ENCODE measurements around the gene ANKRD49. TPM values are rescaled to one million over a fixed set of nuclear protein-coding genes. Genes with fewer than 3 reads are reported as not detected.

ANKRD49 gene
- total and polyA plus RNA-seq, 2 of the 4 experiments (the other 2 are of a cell fraction), result 7.2 to 10.4 TPM

- no TSS peak for BruUV-seq (replicated peaks)
- Histone ChIP-seq H4K5ac (ENCODE audit: low read depth, low read length) (peak within 1 kb of the TSS; percentile 96), H3K9me3 (ENCODE audit: control insufficient read depth, insufficient read depth, low read length) (no peaks in the 10 kb centered on the region), H2BK120ac (ENCODE audit: low read depth, low read length) (peak within 1 kb of the TSS; percentile 87), H3K4me2 (ENCODE audit: low read depth, low read length) (peak within 1 kb of the TSS; percentile 90), H3K23ac (ENCODE audit: low read depth, low read length) (peak within 1 kb of the TSS; percentile 41), H2BK5ac (ENCODE audit: low read depth, low read length, poor library complexity, severe bottlenecking) (peak within 1 kb of the TSS; percentile 91), H3K9ac (ENCODE audit: low read depth, low read length) (peak within 1 kb of the TSS; percentile 97), H3K79me1 (ENCODE audit: low read depth in 1 of 2, low read length in 2 of 2) (peaks cover 12 to 28% of the 10 kb centered on the region in 2 experiments), H3K4ac (ENCODE audit: low read depth, low read length) (peak within 1 kb of the TSS; percentile 95), H2BK20ac (ENCODE audit: low read depth, low read length) (peak within 1 kb of the TSS; percentile 32; the same call in 1 of the 2 replicates), H4K20me1 (ENCODE audit: insufficient read depth, low read length) (peaks cover 10% of the 10 kb centered on the region; the same call in 1 of the 2 replicates), H2AK9ac (replicated peaks; ENCODE audit: low read depth, low read length, poor library complexity) (peak within 1 kb of the TSS; percentile 92), H3K27ac (ENCODE audit: insufficient read depth, low read length) (peak within 1 kb of the TSS; percentile 99), H2AFZ (replicated peaks; ENCODE audit: low read length, poor library complexity) (peak within 1 kb of the TSS; percentile 98), H3K14ac (replicated peaks; ENCODE audit: low read depth, low read length) (peak within 1 kb of the TSS; percentile 86), H3K56ac (ENCODE audit: extremely low read depth, insufficient read depth, low read length) (peak within 1 kb of the TSS; percentile 66), H3K9me1 (ENCODE audit: insufficient read depth, low read length) (peaks cover 5% of the 10 kb centered on the region), H4K8ac (ENCODE audit: low read depth in 2 of 2, low read length in 2 of 2) (peak within 1 kb of the TSS; percentile 87 to 94), H3K4me1 (ENCODE audit: control insufficient read depth, insufficient read depth, low read length) (peaks cover 6% of the 10 kb centered on the region), H3K27me3 (ENCODE audit: control insufficient read depth, insufficient read depth, low read length) (peaks cover 3% of the 10 kb centered on the region; the same call in 1 of the 2 replicates), H3K4me3 (ENCODE audit: insufficient read depth, low read depth, low read length) (peak within 1 kb of the TSS; percentile 69), H3K18ac (ENCODE audit: low read depth, low read length) (peak within 1 kb of the TSS; percentile 91), H4K91ac (ENCODE audit: insufficient read depth, low read depth, low read length) (peak within 1 kb of the TSS; percentile 95), H2BK15ac (ENCODE audit: low read depth, low read length) (peak within 1 kb of the TSS; percentile 0; the same call in 1 of the 3 replicates), H2AK5ac (ENCODE audit: low read depth, low read length) (no peak within 1 kb of the TSS), H3K36me3 (ENCODE audit: control insufficient read depth, insufficient read depth, low read length) (peaks cover 2% of the 10 kb centered on the region; the same call in 1 of the 2 replicates)
- dilution Hi-C loops (cut with HindIII; ENCODE audit: low sequenced_read_pairs, unreplicated experiment) (no loop called here), intact Hi-C loops (cut with micrococcal nuclease) (no loop called here), in situ Hi-C loops (cut with MboI; ENCODE audit: low sequenced_read_pairs) (no loop called here)
- POLR2A ChIA-PET (ENCODE audit: unreplicated experiment), result interaction anchor here (0.5 to 0.7 kb wide), 3 partner anchors 16 to 1488 kb away, joined by 3 to 7 read pairs (median 7); partner anchors contain the start of gene C11orf97
- CTCF ChIA-PET, result interaction anchor here (0.6 kb wide), 1 partner anchor 258 kb away, joined by 4 read pairs; no protein-coding TSS in a partner anchor
- ATAC-seq (ENCODE audit: low read depth) (peak; percentile 88), DNase-seq (peak; percentile 74)
- 3% methylated on average over 42 of the region's 109 CpGs; no CpG with 5 or more reads in 1 of the 2 experiments for WGBS, 2 experiments (ENCODE audit: extremely low coverage in 2 of 2, insufficient read length in 1 of 2)
- TF ChIP-seq SMC3 (IDR thresholded peaks at IDR 0.05; ENCODE audit: low read depth, low read length) (no peak), RCOR1 (IDR thresholded peaks at IDR 0.05; ENCODE audit: insufficient replicate concordance, low read length) (no peak), CHD1 (IDR thresholded peaks at IDR 0.05; ENCODE audit: low read depth, low read length) (0 out of 2 replicates have a peak, but pooled peaks have one; percentile 44), RFX5 (IDR thresholded peaks at IDR 0.05; ENCODE audit: low read depth, low read length) (no peak), MXI1 (IDR thresholded peaks at IDR 0.05; ENCODE audit: borderline replicate concordance, low read depth, low read length) (peak; percentile 43; the same call in 1 of the 2 replicates), BHLHE40 (IDR thresholded peaks at IDR 0.05; ENCODE audit: low read depth, low read length) (peak; percentile 68), MAFK (IDR thresholded peaks at IDR 0.05; ENCODE audit: low read depth, low read length) (no peak), NFE2L2 (IDR thresholded peaks at IDR 0.05; ENCODE audit: low read depth, low read length) (no peak), POLR2A (IDR thresholded peaks at IDR 0.05; ENCODE audit: low read depth, low read length) (peak; percentile 64), FOS (IDR thresholded peaks at IDR 0.05; ENCODE audit: low read depth, low read length) (no peak), USF2 (IDR thresholded peaks at IDR 0.05; ENCODE audit: low read depth, low read length) (no peak), RAD21 (IDR thresholded peaks at IDR 0.05; ENCODE audit: low read length) (no peak), MAZ (IDR thresholded peaks at IDR 0.05; ENCODE audit: borderline replicate concordance, low read depth, low read length) (peak; percentile 75; the same call in 1 of the 2 replicates), CEBPB (IDR thresholded peaks at IDR 0.05; ENCODE audit: low read depth, low read length) (no peak)
- TF ChIP-seq, protein P1, sequence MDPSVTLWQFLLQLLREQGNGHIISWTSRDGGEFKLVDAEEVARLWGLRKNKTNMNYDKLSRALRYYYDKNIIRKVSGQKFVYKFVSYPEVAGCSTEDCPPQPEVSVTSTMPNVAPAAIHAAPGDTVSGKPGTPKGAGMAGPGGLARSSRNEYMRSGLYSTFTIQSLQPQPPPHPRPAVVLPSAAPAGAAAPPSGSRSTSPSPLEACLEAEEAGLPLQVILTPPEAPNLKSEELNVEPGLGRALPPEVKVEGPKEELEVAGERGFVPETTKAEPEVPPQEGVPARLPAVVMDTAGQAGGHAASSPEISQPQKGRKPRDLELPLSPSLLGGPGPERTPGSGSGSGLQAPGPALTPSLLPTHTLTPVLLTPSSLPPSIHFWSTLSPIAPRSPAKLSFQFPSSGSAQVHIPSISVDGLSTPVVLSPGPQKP (IDR thresholded peaks at IDR 0.05; ENCODE audit: borderline replicate concordance, low read depth, low read length), result no peak
These were observed 50.2 kb downstream of the ANKRD49 start, which contains the start of gene FUT4 for GRCh38 chr11:94543695-94544645. FUT4 (plus strand) TSS chr11:94543921; CDS start chr11:94544134, 213 bp downstream.

Measured in IMR-90 (cell line).